GM18502 (cell line): ENCODE results near the gene PPARA.

Source experiments
- ATAC-seq: cut with Tn5 transposase; IDR thresholded peaks from one replicate; pipeline ENCODE4 v1.9.1; 2021; ENCODE audit warnings: mild to moderate bottlenecking; ENCODE audit not compliant: unreplicated experiment, poor library complexity

The PPARA gene

DNA sequence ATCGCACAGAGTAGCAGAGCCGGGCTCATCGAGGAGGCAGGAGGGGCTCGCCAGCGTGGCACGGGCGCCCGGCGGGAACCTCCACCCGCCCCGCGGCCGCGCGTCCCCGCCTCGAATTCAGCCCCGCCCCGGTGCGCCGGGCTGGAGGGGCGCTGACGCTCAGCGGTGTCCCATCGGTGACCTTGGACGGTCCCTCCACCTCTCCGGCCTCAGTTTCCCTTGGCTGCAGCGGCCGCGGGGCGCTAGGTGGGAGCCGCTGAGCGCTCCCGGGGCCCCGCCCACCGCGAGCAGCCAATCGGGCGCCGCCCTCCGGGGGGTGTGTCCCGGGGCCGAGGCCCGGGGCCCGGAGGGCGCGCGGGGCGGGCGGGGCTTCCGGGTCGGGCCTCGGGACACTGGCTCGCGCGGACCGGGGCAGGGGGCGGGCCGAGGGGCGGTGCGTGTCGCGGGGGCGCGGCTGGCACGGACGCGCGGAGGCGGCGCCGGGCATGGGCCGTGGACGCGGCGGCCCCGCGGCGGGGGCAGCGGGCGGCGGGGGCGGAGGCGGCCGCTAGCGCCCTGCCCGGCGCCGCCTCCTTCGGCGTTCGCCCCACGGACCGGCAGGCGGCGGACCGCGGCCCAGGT is at the start of gene PPARA:
PPARA (plus strand) TSS at position 493 of the 621 bp plus-strand sequence. CDS start 47,858 bp downstream, outside the sequence.
- peak; percentile 71 for ATAC-seq

DNA sequence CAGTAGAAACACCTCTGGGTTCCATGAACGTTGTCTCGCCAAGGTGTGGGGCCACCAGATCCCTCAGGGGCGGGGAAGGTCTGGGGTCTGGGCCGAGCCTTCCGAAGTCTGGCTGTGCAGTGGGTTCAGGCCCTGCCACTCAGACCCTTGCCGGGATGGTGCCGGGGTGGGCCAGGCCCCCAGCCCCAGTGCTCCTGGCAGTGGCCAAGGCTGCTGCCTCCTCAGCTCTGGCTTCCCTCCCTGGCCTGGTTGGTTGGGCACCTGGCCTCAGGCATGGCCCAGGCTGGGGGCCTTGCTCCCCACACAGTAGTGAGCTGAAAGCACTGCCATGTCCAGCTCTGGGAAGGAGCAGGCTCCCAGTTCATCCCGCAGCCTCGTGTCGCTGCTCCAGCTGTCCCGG is 48.2 kb upstream of the PPARA start:
- no peak for ATAC-seq

DNA sequence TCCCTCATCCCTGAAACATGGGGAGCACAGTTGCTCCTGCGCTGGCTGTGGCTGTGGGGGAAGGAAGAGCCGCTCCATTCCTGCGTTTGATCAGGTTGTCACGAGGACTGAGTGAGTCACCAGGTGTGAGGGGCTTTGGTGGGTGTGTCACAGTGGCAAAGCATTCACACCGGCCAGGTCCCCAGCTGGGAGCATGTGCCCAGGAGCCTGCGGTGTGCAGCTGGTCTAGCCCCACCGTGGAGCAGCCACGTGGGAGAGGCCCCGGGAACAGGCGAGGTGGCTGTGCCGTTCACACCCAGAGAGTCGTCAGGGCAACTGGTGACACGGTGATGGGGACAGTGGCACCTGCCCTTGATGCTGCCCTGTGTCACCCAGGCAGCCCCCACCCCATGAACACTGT is 47.6 kb upstream of the PPARA start:
- no peak for ATAC-seq

DNA sequence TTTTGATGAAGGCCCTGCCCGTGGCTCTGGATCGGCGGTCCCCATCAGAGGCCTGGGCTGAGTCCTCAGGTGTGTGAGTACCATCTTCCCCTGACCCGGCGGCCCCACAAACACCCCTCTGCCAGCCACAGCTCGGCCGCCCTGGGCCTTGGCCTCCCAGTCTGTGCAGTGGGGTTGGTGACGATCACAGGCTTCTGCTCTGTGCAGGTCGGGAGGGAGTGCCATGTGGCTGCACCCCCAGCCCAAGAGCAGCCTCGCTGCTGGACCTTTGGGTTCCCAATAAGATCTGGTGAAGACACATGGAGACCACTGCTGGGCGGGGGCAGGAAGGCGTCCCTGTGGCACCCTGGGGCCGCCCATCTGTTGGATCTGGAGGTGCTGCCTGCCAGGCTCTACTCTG is 47.1 kb upstream of the PPARA start:
- ATAC-seq = no peak

DNA sequence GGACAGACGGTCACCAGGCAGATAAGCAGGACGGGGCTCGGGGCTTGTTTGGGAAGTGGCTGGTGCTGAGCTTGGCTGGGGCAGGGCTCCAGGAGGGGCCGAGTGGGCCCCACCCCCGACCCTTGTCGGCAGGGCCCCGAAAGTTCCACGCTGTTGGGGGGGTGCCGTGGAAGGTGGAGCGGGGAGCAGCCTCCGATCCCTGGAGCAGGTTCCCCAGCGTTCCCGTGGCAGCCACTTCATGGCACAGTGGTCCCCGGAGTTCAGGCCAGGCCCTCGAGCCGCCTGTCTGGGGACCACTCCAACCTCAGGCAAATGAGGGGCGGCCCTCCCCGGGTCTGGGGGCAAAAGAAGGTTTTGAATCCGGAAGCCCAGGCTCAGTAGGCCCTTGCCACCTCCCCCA is 46.7 kb upstream of the PPARA start:
- ATAC-seq = no peak

DNA sequence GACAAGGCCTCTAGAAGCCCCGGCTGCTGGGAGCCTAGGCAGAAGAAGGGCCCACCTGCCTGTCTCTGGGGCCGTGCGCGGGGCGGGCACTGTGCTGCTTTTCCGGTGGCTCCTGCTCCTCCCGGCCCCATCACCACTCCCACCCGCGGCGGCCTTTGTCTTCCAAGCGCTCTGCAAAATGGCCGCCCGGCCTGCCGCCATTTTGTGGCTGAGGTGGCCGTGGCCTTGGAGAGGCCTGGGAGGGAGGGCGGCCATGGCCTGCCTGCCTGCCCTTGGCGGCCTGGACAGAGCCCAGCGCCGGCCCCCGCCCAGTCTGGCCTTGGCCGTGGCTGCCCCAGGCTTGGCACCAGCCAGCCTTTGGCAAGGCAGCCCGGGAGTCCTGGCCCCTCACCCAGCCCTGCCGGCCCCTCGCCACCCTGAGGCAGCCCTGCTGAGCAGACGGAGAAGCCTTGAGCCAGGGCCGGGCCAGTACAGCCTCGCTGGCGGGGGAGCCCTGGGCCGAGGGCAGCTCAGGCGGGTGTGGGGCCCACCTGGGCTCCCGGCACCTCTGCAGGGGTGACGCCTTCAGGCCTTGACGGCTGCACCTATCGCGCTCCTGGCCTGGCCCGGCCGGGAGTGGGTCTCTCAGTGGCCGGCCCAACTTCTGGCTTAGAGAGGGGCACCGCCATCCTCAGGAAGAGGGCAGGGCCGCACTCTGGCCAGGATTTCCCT is 46.0 kb upstream of the PPARA start:
- no peak for ATAC-seq

DNA sequence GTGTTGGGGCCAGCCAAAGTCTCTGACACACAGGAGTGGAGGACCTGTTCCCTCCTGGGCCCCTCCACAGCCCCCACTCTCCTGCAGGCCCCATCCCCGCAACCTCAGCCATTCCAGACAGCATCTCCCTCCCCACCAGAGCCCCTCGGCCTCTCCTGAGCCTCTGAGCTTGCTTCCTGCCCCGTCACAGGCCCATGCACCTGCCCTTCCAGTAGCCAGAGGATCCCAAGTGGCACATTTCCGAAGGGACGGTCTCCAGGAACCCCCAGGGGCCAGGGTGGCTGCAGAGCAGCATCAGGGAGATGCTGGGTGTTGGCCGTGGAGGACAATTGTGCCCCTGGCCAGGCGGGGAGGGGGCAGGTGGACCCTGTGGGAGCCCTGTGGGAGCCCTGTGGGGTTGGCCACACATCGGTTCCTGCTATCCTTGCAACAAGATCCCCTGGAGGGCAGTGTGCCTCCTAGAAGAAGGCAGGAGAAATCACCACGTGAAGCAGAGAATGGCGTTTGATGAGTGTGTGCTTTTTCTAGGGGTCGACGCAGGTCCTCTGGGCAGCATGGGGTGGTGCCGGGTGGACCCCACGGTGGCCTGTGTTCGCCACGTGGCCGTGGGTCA is 45.3 kb upstream of the PPARA start:
- ATAC-seq = no peak

DNA sequence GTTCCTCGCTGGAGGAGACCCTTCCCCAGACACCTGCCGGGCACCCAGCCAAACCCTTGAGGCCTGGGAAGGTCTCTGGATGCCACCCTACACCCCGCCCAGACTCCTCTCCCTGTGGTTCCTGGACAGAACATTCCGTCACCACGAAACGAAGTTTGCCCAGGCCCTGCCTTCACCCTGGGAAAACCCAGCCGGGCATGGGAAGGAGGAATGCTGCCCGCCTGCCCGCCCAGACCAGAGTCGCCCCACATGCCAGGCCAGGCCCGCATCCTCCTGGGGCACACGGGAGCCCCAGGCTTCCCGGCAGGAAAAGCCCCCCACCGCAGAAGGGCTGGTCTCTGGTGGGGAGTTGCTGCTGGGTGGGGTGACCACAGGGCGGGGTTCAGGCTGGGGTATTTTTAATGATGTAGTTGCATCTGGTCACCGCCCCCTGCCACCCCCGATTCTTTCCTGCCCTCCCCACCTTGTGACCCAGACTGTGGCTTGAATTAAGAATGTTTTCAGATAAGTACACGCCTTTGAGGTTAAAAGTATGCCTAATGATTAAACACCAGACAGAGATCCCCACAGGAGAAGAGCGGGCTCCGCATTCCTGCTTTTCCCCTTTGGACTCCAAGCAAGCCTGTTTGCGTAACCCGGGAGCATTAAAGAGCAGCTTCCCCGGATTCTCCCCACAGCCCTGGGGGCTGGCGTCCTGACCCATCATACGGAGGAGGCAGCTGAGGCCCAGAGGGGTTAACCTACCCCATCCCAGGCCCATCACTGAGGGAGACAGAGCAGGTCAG is 44.6 kb upstream of the PPARA start:
- no peak for ATAC-seq

DNA sequence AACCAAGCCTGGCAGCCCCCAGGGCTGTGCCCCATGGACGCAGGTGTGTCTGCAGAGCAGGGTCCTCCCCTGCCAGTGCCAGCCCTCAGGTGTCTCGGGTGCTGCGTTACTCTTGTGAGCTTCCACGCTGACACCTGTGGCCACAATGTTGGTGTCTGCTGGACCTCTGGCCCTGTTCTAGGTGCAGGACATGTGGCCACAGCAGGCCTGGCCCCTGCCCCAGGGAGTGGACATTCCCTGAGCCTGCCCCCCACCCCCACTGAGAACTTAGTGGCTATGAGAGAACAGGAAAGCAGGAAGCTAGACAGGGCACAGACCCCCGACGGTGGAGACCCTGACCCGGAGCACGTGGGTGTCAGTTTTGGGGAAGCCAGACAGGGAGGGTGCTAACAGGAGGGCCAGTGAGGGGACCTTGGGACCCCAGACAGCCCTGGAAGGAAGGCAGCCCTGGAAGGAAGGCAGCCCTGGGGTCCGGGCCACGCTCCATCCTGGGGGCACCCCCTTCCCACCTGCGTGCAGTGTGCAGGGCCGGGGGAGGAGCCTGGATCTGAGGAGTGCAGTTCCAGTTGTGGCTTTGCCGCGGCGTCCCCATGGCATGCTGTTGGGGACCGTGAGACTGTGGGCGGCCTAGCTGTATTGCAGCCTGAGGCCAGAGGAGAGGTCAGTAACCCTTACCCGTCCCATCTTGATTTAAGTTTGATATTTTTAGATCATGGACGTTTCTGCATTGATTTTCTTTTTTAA is 43.9 kb upstream of the PPARA start:
- ATAC-seq = no peak

DNA sequence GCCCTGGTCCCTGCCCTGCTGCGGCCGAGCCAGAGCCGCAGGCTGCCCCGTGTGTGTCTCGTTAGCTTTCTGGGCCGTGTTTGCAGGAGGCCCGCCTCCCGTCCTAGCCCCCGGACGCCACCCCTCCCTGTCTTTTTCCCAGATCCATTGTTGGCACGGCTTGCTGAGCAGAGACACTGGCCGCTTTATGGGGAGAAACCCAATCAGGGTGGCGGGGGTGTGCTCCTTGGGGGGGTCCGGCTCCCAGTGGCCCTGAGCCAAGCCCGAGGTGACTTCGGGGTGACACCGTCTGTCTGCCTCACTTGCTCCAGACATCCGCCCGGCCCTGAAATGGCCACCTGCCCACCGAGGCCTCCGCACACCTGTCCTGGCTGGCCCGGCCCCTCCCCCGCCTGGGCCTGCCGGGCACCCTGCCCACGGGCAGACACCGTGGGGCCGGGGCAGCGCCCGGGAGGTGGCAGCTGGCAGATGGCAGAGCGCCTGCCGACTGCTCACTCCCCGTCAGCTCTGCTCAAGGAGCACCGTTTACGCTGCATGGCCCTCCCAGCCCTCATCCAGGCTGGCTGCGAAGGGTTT is 43.1 kb upstream of the PPARA start:
- ATAC-seq = no peak

DNA sequence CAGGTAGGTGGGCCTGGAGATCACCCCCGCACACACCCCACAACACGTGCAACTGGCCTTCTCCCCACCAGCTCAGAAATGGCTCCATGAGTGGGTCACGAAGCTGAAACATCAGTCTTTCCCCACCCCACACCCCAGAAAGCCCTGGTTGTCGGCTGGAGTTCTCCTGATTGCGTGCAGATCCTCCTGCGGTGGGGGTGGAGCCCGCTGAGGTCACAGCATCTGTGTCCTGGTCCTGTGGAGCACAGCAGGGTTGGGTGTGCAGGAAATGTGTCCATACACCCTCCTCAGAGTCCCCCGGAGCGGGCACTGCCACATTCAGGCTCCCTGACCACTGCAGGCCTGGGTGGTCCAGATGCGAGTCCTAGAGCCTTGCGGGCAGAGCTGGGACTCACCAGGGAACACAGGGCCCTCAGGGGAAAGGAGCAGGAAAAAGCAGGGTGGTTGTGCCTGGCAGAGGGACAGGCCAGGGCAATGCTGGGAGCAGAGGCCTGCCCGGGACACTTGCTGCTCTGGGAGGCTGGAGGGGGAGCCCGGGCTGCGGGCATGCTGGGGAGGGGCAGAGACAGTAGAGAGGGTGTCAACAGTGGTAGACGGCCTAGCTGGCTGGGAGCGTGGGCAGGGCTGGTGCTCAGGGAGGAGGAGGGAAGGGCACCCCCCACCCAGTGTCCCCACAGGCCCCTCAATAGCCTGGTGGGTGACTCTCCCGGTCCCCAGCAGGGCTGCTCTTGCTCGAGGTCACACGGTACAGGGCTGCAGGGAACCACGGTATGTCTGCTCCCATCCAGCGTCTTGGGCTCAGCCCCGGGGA is 42.4 kb upstream of the PPARA start:
- ATAC-seq = no peak

DNA sequence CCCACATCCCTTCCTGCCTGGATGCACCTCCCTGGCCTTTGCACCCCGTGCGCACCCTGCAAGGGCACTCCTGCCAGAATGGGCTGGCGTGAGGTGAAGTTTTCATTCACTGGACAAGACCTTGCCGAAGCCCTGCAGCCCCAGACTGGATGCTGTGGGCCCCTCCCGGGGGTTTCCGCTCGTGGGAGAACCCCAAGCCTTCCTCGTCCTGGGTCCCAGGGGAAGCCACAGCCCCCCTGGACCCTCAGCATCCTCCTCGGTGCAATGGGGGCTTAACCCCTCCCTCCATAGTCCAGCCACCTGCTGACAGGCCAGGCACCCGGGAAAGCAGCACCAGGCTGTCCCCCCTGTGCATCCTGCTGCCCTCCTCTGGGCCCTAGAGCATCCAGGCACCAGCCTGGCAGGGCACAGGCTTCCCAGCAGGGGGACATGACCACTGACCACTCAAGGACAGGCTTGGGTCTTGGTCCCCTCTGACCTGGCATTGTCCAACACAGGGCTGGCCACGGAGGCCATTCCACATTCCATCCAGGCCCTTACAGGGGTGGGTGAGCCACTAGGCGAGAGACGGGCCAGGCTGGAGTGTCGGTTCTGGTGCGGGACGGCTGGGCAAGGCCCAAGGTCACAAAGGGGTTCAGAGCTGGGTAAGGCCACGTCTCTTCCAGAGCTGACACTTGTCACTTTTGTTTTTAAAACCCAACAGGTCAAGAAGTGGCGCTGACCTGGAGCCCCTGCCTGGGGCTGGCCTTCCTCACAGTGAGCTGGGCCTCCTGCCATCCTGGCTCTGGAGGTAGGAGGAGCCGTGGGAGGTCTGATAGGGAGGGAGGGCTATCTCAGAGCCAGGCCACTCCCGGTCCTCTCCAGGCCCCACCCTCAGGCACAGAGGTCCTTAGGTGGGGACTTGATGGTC is 41.5 kb upstream of the PPARA start:
- ATAC-seq = no peak

DNA sequence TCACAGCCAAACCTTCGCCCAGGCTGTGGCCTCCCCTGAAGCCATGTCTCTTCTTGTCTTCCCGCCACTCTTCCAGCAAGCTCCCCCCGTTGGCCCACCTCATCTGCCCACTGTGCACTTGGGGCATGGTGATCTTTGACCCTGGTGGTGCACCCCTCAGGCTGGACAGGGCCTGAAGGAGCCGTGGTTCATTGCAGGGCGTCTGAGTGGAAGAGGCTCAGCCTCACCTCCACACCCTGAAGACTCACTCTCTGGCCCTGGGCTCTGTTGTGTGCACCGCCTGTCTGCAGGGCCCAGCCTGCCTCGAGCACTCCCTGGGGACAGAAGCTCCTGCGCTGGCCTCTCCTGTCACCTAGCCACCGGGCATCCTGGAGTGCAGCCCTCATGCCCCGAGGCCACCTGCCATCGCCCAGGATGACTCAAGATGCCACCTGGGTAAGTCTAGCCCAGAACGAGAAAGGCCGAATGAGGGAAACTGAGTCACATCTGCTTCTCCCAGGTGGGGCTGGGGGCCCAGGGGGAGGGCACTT is 40.8 kb upstream of the PPARA start:
- no peak for ATAC-seq

DNA sequence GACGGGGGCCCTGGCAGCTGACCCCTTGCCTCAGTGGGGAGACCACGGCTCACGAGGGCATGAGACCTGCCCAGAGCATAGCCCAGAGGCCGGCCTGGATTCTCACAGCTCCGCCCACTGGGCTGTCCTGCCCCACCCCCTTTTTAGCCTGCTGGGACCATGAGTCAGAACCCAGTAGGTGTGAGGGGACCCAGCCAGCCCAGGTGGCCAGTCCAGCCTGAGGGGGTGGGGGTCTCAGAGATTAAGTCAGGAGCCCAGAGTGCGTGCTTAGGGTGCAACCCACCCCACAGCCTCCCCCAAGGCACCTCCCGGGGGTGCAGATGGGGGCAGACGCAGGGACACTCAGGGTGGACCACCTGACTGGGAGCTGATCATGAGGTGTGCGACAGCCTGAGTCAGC is 40.1 kb upstream of the PPARA start:
- ATAC-seq = no peak

DNA sequence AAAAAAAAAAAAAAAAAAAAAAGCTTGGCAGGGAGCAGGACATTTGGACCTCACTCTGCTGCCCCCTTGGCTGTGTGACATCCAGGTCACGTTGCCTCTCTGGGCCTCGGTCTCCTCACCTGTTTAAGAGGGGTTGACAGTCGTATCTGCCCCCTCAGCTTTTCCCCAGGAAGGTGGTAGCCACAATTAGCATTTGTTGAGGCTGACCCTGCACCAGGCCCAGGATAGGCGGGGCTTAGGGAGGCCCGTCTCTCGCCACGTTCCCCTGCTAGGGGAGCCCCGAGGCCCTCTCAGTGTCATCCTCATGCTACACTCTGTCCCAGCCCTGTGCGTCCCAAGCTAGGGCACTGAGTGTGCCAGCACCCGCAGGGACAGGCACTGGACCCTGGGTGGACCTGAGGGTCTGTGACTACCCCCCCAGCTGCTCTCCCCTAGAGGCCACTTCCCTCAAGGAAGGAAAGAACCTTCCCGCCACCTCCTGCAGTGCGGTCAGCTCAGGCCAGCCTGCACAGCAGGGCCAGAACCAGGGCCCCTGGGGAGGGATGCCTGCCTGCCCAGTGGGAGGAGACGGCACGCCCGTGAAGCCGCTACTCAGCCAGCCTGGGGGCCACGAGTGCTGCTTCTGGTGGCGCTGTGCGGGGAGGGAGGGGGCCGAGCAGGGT is 38.5 kb upstream of the PPARA start:
- ATAC-seq = no peak

DNA sequence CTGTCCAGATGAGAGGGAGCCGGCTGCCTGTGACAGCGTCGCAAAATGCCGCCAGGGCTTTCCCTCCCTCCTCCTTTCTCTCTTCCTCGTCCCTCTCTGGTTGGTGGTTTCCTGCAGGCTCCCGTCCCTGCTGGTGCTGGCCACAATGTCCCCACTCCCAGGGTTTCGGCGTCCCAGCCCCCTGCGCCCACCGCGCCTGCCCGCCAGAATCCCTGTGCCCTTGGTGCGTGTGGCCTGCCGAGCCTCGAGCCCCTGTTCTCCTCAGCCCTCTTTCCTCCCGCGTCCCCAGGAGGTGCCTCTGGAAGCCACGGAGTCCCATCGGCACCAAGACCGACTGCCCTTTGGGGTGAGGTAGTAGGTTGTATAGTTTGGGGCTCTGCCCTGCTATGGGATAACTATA is 37.9 kb upstream of the PPARA start:
- ATAC-seq = no peak

DNA sequence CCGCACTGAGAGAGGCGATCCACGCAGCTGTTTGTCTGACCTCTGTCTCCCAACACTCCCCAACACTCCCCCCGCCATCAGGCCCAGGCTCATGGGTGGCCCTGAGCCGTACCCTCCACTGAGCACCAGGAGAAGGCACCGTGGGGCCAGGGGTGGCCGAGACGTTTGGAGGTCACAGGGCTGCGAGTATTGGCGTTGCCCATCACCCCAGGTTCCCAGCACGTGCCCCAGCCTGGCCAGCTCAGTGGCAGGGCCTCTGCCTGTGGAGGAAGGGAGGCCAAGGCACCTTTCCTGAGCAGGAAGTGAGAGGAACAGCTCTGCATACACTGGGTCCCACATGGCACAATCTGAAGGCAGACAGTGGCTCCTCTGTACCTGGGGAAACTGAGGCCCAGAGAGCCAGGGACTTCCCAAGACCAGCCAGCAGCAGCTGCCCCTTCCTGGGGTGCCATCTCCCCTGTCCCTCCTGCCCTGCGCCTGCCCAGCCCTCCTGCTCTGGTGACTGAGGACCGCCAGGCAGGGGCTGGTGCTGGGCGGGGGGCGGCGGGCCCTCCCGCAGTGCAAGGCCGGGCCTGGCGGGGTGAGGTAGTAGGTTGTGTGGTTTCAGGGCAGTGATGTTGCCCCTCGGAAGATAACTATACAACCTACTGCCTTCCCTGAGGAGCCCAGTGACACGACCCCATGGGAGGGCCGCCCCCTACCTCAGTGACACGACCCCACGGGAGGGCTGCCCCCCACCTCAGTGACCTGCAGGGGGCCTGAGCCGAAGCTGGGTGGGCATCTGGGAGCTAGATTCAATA is 37.0 kb upstream of the PPARA start:
- ATAC-seq = no peak
